Activated naive CD4-positive, alpha-beta T cell treated with anti-CD3 and anti-CD28 coated beads, Interleukin-2, amount 50 U/mL, for 72 hours (primary cell): ENCODE data around the gene RNF214. TPM values are rescaled to one million over a fixed set of nuclear protein-coding genes. Genes with fewer than 3 reads are reported as not detected.

ENCODE experiments used
- ATAC-seq, 2 donors: fragments of 150-1000 bp; cut with Tn5 transposase; 2 replicates each; pipeline ENCODE4 v1.10.0; 2021; ENCODE audit warnings: mild to moderate bottlenecking in 2 of 2, moderate library complexity in 2 of 2
- DNase-seq, 2 donors: peaks; one replicate each; pipeline ENCODE4 v3.0.0; 2021 to 2022; ENCODE audit warnings: low spot score in 2 of 2
- H3K27ac Mint-ChIP-seq, 2 donors: one replicate each; pipeline ENCODE4 v1.8.0; 2022; ENCODE audit warnings: mild to moderate bottlenecking in 2 of 2, mixed read lengths in 2 of 2
- H3K36me3 Mint-ChIP-seq, 2 donors: one replicate each; pipeline ENCODE4 v1.8.0; 2022; ENCODE audit warnings: mixed read lengths in 2 of 2
- H3K9me3 Mint-ChIP-seq, 2 donors: one replicate each; pipeline ENCODE4 v1.8.0; 2022; ENCODE audit warnings: mixed read lengths in 2 of 2
- total RNA-seq, 2 donors: library from RNA; stranded (reverse); gene quantifications; one replicate each; pipeline ENCODE4 v1.2.3, GENCODE V29; 2022

Gene RNF214
- total RNA-seq, 2 donors from 2014 or later: 13.3 to 21.6 TPM

DNA sequence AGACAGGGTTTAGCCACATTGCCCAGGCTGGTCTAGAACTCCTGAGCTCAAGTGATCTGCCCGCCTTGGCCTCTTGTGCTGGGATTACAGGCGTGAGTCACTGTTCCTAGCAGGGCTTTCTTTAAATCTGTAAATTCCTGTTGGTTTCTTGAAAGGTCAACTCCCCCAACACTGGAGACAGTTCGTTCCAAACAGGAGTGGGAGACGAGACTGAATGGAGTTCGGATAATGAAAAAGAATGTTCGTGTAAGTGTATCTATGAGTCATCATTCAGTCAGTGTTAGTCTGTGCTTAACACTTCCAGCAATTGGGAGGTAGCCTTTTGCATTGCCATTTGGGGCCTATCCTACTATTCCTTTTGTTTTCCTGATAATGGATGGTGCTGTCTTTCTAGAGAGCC is 48.7 kb downstream of the RNF214 start:
- ATAC-seq (no peak), DNase-seq (no peak)
- Mint-ChIP-seq H3K9me3 (no peaks in the 10 kb centered on the region), H3K36me3 (peaks cover 0 to 11% of the 10 kb centered on the region in 2 donors), H3K27ac (no peak overlapping the region)

DNA sequence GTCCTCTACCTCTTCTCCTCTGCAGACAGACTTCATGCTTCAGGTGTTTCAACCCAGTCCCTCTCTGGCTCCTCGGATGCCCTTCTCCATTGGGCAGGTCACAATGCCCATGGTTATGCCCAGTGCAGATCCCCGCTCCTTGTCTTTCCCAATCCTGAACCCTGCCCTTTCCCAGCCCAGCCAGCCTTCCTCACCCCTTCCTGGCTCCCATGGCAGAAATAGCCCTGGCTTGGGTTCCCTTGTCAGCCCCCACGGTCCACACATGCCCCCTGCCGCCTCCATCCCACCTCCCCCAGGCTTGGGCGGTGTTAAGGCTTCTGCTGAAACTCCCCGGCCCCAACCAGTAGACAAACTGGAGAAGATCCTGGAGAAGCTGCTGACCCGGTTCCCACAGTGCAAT is 49.4 kb downstream of the RNF214 start:
- peaks cover 0 to 11% of the 10 kb centered on the region in 2 donors for H3K36me3 Mint-ChIP-seq
- ATAC-seq (no peak), DNase-seq (no peak)
- no peak overlapping the region for H3K27ac Mint-ChIP-seq
- no peaks in the 10 kb centered on the region for H3K9me3 Mint-ChIP-seq

DNA sequence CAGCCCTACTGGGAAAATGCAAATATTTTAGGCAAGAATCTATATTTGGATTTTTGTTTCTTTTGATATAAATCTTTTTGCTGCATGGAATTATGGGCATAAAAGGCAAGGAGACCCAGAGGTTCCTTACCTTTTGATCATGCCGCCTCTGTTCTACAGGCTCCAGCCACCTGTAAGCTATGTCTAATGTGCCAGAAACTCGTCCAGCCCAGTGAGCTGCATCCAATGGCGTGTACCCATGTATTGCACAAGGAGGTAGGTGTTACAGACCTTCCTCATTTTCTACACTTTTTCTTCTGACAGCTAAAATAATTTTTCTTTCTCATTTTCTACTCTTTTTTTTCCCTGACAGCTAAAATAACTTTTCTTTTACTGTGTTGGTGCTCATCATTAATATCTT is 50.5 kb downstream of the RNF214 start:
- peaks cover 0 to 11% of the 10 kb centered on the region in 2 donors for H3K36me3 Mint-ChIP-seq
- DNase-seq: no peak
- no peak for ATAC-seq
- H3K27ac Mint-ChIP-seq: peak overlapping the region in 1 of 2 donors; percentile 13
- no peaks in the 10 kb centered on the region for H3K9me3 Mint-ChIP-seq

DNA sequence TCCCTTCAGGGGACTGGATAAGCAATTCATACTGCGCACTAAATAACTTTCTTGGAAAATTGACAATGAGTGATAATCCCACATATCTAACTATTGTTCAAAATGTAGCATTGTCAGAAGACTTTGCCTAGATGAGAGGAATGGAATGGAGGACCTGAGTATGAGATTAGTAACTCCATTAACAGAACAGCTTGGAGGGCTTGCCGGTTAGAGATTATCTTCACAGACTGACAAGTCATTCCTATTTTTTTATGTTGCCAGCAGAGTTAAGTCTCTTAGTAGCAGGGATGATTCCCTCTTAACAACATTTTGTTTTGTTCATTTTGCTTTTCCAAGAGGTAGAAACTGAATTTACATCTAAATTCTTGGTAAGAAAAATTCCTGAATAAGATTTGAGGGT is 51.6 kb downstream of the RNF214 start:
- no peak overlapping the region for H3K27ac Mint-ChIP-seq
- no peaks in the 10 kb centered on the region for H3K9me3 Mint-ChIP-seq
- DNase-seq: no peak
- no peak for ATAC-seq
- peaks cover 0 to 11% of the 10 kb centered on the region in 2 donors for H3K36me3 Mint-ChIP-seq

DNA sequence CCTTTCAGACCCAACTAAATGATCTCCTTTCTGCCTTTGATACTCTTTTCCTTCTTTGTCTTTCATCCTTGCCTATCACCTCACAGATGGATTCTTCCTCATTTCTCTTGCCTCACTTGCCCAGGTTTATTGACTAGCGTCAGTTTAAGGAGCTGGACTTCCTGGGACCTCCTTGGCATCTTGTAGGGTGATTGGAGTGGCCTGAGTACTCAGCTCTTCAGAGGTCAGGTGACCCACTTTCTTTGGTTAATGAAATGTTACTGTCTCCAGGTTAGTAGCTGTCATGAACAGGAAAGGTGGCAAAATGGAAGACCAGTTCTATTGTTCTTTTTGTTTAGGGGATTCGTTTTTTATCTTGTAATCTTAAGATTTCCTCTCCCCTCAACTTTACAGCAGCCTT is 54.1 kb downstream of the RNF214 start:
- ATAC-seq: no peak
- Mint-ChIP-seq H3K27ac (peak overlapping the region in 1 of 2 donors; percentile 2), H3K36me3 (peaks cover 0 to 6% of the 10 kb centered on the region in 2 donors), H3K9me3 (no peaks in the 10 kb centered on the region)
- DNase-seq: no peak

DNA sequence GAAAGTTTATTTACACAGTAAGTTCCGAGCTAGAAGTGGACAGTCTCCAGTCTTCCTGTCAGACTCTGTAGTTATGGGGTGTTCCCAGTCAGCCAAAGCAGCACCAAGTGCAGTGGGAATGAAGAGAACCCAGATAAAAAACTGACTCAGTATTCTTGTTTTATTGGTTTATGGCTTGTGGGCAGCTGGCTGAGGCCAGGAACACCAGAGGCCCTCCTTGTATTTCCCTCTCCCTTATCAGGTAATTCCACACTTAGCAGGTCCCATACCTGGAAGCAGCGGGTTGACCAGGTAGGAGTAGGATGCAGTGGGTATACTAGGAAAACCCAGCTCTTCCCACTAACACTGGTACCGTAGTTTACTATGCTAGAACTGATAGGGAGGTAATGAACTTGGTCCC is 55.2 kb downstream of the RNF214 start:
- DNase-seq (no peak), ATAC-seq (no peak)
- Mint-ChIP-seq H3K27ac (peak overlapping the region in 1 of 2 donors; percentile 2), H3K36me3 (no peaks in the 10 kb centered on the region), H3K9me3 (no peaks in the 10 kb centered on the region)

DNA sequence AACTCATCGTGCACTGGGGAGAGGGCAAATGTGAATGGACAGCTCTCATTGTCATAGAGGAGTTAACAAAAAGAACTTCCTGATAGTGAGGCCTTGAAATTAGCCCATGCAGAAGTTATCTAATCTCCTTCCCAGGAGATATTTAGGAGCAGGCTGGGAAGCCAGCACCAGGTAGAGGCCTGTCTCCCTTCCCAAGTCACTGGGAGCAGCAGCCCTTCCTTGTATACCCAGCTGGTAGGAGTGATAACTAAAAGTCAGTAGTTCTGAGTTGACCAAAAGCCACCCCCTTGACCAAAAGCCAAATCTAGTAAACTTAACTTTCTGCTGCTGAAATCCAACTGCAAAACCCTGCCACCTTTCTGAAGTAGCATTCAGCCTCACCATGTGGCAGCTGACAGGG is 57.3 kb downstream of the RNF214 start:
- ATAC-seq (no peak), DNase-seq (no peak)
- H3K27ac Mint-ChIP-seq: no peak overlapping the region
- no peaks in the 10 kb centered on the region for H3K36me3 Mint-ChIP-seq
- H3K9me3 Mint-ChIP-seq: no peaks in the 10 kb centered on the region

DNA sequence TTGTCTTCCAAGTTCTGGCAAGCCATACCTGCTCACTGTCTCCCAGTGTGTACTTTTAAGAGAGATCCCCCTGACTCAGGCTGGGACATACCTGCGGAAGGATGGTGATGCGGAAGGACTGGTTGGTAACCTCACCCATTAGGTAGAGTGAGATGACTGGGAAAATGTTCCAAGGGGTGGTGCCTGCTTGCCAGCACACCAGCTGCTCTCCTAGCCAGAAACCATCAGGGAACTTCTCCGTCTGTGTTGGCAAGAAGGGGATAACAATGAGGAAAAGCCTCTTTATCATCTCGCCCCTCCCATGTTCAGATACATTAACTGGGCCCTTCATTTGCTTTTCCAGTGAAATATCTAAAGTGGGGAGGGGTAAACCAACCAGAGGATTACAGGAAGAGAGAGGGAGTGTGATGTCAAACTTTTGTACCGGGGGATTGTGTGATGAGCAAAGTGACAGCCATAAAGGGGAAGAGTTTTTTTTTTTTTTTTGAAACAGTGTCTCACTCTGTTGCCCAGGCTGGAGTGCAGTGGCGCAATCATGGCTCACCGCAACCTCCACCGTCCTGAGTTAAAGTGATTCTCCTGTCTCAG is 58.4 kb downstream of the RNF214 start, which contains the start of gene BACE1-AS:
BACE1-AS (plus strand) TSS at position 538 of the 588 bp plus-strand sequence.
- no peak for ATAC-seq
- Mint-ChIP-seq H3K27ac (peak within 1 kb of the TSS in 1 of 2 donors; percentile 47), H3K36me3 (no peaks in the 10 kb centered on the region), H3K9me3 (no peaks in the 10 kb centered on the region)
- no peak for DNase-seq

DNA sequence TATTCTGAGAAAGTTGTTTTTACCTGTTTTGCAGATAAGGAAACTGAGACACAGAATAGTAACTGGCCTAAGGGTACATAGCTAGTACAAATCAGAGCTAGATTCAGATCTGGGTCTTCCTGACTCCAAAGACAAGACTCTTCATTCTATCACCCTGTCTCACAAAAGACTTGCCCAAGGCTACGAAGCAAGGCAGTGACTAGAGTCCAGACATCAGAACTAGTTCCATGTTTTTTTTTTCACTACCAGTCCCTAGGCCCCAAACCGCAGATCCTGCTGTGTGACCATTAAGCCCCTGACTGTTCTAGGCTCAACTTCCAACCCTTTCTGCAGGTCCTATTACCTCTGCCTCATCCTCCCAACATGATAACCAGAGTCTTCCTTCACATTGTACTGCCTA is 60.1 kb downstream of the RNF214 start:
- DNase-seq (no peak), ATAC-seq (no peak)
- Mint-ChIP-seq H3K9me3 (no peaks in the 10 kb centered on the region), H3K27ac (peak overlapping the region in 1 of 2 donors; percentile 2), H3K36me3 (no peaks in the 10 kb centered on the region)

DNA sequence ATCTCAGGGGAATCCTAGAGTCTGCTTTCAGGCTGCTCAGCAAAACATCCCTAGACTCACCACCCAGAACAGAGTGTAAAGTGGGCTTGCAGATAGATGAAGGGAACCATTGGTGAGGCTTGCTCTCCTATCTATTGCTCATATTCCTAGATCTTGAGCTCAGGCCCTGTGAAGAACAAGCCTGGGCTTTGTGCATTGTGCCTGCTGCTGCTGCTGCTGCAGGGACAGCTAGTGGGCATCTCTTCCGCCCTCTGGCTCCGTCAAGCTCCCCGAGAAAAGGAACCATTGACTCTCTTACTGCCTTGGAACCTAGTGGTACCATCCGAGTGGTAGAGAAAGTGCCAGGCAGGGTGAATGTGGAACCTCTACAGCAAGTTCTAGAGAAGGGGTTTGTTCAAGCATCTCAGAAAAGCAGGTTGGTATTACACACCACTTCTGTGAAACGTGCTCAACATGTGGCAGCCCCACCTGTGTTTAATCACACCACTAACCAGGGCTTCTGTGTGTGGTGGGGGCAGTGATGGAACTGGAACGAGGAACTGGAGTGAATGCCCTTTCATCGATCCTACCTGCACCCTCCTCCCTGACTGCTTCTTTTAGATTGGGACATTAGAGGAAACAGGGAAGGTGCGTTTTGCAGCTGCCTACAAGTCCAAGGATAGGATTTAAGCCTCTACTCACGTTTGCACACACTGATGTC is 63.1 kb downstream of the RNF214 start:
- Mint-ChIP-seq H3K36me3 (no peaks in the 10 kb centered on the region), H3K27ac (no peak overlapping the region), H3K9me3 (no peaks in the 10 kb centered on the region)
- ATAC-seq (no peak), DNase-seq (peak in 1 of 2 donors; percentile 23)

DNA sequence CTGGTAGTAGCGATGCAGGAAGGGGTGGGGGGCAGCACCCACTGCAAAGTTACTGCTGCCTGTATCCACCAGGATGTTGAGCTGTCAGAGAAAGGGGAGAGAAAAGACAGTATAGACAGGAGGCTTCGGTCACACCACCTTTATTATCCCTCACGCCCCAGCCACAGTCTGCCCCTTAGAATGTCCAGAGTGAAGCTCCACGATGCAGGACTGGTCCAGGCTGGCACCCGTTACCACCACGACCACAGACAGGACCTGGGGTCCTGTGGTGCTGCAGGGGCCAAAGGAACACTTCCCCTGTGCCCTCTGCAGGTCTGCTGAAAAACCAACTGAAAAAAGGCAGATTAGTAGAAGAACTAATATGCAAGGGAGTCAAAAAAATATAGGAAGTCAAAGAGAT is 64.4 kb downstream of the RNF214 start:
- Mint-ChIP-seq H3K36me3 (no peaks in the 10 kb centered on the region), H3K9me3 (no peaks in the 10 kb centered on the region), H3K27ac (peak overlapping the region in 1 of 2 donors; percentile 27)
- DNase-seq (peak in 1 of 2 donors; percentile 40), ATAC-seq (no peak)

DNA sequence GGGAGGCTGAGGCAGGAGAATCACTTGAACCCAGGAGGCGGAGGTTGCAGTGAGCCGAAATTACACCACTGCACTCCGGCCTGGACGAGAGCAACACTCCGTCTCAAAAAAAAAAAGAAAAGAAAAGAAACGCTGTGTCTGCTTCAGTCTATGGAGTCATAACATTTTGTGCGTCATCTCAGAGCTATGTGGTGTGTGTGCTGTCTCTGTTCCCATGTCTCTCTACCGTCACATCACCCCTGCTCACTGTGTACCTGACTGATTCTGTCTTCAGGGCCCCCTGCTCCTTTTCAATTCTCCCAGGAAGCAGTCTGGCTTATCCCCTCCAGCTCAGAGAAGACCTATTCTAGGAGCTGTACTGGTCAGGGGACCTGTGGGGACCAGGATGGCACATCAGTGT is 65.7 kb downstream of the RNF214 start:
- DNase-seq (no peak), ATAC-seq (no peak)
- no peaks in the 10 kb centered on the region for H3K9me3 Mint-ChIP-seq
- H3K36me3 Mint-ChIP-seq: no peaks in the 10 kb centered on the region
- H3K27ac Mint-ChIP-seq: no peak overlapping the region

DNA sequence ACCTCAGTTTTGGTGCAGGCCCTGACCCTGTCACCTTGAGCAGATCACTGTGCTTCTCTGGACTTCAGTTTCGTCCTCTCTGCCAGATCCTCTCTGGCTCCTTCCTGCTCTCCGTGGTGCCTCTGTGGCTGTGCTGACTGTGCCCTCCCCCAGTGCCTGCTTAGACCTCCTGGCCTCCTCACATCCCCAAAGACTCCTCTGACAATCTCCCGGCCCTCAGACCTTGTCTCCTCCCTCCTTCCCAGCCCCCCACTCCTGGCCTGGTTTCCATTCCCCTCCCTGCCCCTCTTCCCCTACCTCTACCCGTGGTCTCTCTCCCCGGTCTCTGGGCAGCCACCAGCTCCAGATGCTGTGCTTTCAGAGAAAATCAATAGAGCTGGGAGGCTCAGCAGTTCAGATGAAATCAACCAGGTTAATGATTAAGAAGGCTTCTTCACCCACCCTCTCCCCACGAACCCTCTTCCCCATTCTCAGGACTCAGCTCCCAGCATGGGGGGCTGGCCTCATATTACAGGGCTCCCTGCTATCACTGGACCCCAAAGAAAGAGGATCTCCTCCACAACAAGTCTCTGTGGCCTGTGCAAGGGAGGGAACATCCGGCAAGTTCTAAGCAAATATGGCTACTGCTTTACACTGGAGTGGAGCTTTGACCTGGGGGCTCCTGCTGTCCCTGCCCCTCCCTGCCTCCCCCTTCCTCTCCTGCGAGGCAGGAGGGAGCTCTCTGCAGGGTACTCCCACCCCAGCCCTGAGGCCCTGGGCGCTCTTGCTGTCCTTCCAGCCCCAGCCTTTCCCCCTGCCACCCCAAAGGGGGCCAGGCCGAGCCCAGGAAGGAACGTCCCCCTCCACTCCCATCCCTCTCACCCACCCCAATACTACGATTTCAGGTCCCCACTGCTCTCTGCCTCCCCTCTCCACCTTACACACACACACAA is 67.1 kb downstream of the RNF214 start:
- Mint-ChIP-seq H3K9me3 (no peaks in the 10 kb centered on the region), H3K36me3 (no peaks in the 10 kb centered on the region), H3K27ac (no peak overlapping the region)
- ATAC-seq: no peak
- DNase-seq: peak in 1 of 2 donors; percentile 31

DNA sequence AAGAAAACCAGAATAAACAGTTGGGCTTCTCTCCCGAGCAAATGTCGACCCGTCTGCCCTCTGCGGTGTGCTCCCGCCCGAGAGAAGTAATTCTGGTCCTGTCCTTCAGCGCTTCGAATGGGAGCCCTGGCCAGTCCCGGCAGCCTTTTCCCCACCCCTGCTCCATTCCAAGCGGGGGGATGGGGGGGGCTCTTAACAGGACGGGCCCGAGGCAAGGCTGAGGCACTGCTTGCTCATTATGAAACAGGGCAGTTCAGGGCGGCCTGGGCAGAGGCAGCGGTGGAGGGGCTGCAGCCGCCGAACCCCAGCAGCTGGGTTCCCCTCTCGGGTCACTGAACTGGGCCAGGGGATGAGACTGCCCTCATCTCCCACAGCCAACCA is 67.8 kb downstream of the RNF214 start:
- peak in 1 of 2 donors; percentile 47 for DNase-seq
- Mint-ChIP-seq H3K9me3 (no peaks in the 10 kb centered on the region), H3K27ac (no peak overlapping the region), H3K36me3 (no peaks in the 10 kb centered on the region)
- no peak for ATAC-seq

DNA sequence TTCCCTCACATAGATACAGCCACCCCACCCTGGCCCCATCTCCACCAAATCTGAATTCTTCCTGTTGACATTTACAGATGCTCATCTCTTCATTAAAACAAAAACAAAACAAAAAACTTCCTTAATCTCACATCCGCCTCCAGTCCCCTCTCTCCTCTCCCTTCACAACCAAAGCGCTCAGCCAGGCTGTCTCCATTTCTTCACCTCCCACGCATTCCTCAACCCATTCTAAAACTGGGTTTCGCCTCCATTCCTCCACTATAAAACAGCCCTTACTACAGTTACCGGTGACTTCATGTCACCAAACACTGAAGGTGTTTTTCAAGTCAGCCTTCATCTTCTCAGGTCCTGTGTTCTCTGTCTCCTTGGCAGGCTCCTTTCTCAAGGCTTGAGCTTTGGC is 68.3 kb downstream of the RNF214 start:
- no peak for DNase-seq
- Mint-ChIP-seq H3K36me3 (no peaks in the 10 kb centered on the region), H3K9me3 (no peaks in the 10 kb centered on the region), H3K27ac (peak overlapping the region in 1 of 2 donors; percentile 5)
- ATAC-seq: no peak

DNA sequence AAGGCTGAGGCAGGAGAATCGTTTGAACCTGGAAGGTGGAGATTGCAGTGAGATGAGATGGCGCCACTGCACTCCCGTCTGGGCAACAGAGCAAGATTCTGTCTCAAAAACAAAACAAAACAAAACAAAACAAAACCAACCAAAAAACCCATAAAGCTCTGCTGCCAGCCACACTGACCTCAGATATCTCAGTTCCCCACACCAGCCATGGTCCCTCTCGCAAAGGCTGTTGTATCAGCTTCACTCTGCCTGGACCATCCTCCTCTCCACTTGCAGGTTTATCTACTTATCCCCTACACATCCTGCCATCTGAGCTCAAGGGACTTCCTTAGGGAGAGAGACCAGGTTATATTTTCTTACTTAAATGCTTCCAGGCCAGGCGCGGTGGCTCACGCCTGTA is 69.8 kb downstream of the RNF214 start:
- H3K9me3 Mint-ChIP-seq: no peaks in the 10 kb centered on the region
- no peak for ATAC-seq
- DNase-seq: no peak
- H3K27ac Mint-ChIP-seq: no peak overlapping the region
- no peaks in the 10 kb centered on the region for H3K36me3 Mint-ChIP-seq

DNA sequence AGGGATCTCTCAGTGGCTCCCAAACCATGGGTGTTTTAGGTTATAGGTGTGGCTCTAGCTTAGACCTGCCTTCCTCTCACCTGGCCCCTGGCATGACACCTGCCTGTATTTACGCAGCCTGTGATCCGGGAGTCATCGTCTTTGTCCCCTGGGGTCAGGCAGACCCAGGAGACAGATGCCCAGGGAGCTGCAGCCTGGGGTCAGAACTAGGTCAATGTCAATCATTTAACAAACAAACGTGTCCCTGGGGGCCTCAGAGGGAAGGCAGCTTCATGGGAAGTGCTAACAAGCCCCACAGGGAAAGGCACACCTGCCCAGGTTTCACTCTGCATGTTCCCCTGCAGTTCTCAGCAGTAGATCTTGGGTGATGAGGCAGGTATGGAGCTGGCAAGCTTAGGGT is 70.6 kb downstream of the RNF214 start:
- no peak for ATAC-seq
- Mint-ChIP-seq H3K9me3 (no peaks in the 10 kb centered on the region), H3K36me3 (no peaks in the 10 kb centered on the region), H3K27ac (no peak overlapping the region)
- no peak for DNase-seq
